OCI-LY1 (cell line): Measurements from ENCODE around the gene CRYBG1.

Experiments
- EZH2 ChIP-seq: fragments of 200-600 bp; sonication (generic), shearing (Covaris generic); IDR thresholded peaks from 2 replicates; pipeline ENCODE4 v1.8.0; 2017; ENCODE audit warnings: borderline replicate concordance, mixed run types, mild to moderate bottlenecking, antibody characterized with exemption, low read length, moderate library complexity, mixed read lengths
- TF ChIP-seq, protein P1 (sequence below): fragments of 200-600 bp; sonication (generic), shearing (Covaris generic); IDR thresholded peaks from 2 replicates; pipeline ENCODE4 v1.5.1; 2017; ENCODE audit warnings: mild to moderate bottlenecking, antibody characterized with exemption, low read length, moderate library complexity, mixed read lengths

DNA sequence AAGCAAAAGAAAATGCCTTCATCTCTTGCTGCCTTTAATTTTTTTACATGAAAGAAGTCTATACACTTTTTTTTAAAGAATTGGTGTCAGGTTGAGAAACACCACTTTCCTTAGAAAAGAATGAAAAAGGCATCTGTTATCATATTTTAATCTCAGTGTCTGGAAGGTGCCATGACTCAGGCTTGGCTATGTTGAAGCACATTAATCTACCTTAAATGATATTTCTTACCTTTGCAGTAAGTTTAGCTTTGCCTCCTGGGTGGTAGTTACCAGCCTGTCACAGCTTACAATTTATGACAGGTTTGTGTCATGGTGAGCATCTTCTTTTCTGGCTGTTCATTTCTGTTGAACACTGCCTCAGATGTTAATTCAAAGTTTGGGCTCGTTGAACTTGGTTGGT lies 173.5 kb downstream of the CRYBG1 start:
- TF ChIP-seq, protein P1, sequence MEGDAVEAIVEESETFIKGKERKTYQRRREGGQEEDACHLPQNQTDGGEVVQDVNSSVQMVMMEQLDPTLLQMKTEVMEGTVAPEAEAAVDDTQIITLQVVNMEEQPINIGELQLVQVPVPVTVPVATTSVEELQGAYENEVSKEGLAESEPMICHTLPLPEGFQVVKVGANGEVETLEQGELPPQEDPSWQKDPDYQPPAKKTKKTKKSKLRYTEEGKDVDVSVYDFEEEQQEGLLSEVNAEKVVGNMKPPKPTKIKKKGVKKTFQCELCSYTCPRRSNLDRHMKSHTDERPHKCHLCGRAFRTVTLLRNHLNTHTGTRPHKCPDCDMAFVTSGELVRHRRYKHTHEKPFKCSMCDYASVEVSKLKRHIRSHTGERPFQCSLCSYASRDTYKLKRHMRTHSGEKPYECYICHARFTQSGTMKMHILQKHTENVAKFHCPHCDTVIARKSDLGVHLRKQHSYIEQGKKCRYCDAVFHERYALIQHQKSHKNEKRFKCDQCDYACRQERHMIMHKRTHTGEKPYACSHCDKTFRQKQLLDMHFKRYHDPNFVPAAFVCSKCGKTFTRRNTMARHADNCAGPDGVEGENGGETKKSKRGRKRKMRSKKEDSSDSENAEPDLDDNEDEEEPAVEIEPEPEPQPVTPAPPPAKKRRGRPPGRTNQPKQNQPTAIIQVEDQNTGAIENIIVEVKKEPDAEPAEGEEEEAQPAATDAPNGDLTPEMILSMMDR, result no peak
- TF ChIP-seq EZH2, result no peak
